HEK293T (cell line): ENCODE measurements around the gene PSMA5.

Experiments used
- FOXA1 ChIP-seq: fragments of 450-650 bp; IDR thresholded peaks from 2 replicates; pipeline ENCODE4 v1.6.1; 2016; ENCODE audit warnings: mild to moderate bottlenecking
- FOXK2 ChIP-seq: fragments of 450-650 bp; IDR thresholded peaks from 2 replicates; pipeline ENCODE4 v1.6.1; 2016; ENCODE audit warnings: mild to moderate bottlenecking
- L3MBTL2 ChIP-seq: fragments of 450-650 bp; conservative IDR thresholded peaks from 2 replicates; pipeline ENCODE4 v1.6.1; 2016; ENCODE audit warnings: mild to moderate bottlenecking
- LEF1 ChIP-seq: fragments of 450-650 bp; IDR thresholded peaks from 2 replicates; pipeline ENCODE4 v1.6.1; 2017; ENCODE audit warnings: mild to moderate bottlenecking, borderline replicate concordance
- SP1 ChIP-seq: fragments of 450-650 bp; IDR thresholded peaks from 2 replicates; pipeline ENCODE4 v1.6.1; 2017
- SUZ12 ChIP-seq: fragments of 450-650 bp; IDR thresholded peaks from 2 replicates; pipeline ENCODE4 v1.6.1; 2016; ENCODE audit warnings: mild to moderate bottlenecking
- TF ChIP-seq, protein P1 (sequence below): fragments of 450-650 bp; IDR thresholded peaks from 2 replicates; pipeline ENCODE4 v1.6.1; 2016

DNA sequence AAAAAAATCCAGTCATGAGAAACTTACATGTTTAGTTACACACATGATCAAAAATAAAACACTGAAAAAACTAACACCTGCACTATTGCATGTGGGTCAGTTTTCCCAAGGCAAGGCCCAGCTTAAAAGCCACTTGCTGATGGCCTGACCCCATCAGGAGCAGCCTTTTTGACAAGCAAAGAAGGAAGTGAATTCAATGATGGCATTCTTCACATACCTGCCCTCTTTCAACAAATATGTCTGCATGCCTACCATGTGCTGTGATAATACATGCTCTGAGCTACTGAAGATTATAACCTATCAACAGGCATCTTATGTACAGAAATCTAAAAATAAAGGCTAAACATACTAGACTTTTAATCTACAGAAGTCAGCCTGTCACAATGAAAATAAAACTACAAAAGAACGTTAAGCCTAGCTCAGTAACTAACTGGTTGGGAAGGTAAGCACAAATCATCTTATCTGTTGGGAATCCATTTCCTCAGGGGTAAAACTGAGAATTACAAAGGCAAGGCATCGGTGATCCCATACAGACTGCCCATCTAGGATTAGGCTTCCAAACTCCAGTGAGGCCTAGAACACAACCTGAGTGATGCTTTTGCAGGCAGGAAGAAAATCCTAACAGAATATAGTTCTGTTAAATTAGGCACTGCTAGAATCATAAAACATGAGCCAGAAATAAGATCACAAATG lies 43.0 kb downstream of the PSMA5 start:
- no peak for TF ChIP-seq SUZ12
- no peak for TF ChIP-seq FOXA1
- TF ChIP-seq SP1 = no peak
- TF ChIP-seq FOXK2 = no peak
- TF ChIP-seq, protein P1, sequence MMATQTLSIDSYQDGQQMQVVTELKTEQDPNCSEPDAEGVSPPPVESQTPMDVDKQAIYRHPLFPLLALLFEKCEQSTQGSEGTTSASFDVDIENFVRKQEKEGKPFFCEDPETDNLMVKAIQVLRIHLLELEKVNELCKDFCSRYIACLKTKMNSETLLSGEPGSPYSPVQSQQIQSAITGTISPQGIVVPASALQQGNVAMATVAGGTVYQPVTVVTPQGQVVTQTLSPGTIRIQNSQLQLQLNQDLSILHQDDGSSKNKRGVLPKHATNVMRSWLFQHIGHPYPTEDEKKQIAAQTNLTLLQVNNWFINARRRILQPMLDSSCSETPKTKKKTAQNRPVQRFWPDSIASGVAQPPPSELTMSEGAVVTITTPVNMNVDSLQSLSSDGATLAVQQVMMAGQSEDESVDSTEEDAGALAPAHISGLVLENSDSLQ = no peak
- TF ChIP-seq LEF1 = no peak
- TF ChIP-seq L3MBTL2 = no peak
